ENCODE results near the gene RAB6A. TPM values are rescaled to one million over a fixed set of nuclear protein-coding genes. Genes with fewer than 3 reads are reported as not detected.

RAB6A gene
- total and polyA plus RNA-seq, 10 of the 15 experiments (the other 5 are each of a cell fraction or from before 2014, with no cell fraction given), result 9.8 to 107 (median 34.1) TPM

DNA sequence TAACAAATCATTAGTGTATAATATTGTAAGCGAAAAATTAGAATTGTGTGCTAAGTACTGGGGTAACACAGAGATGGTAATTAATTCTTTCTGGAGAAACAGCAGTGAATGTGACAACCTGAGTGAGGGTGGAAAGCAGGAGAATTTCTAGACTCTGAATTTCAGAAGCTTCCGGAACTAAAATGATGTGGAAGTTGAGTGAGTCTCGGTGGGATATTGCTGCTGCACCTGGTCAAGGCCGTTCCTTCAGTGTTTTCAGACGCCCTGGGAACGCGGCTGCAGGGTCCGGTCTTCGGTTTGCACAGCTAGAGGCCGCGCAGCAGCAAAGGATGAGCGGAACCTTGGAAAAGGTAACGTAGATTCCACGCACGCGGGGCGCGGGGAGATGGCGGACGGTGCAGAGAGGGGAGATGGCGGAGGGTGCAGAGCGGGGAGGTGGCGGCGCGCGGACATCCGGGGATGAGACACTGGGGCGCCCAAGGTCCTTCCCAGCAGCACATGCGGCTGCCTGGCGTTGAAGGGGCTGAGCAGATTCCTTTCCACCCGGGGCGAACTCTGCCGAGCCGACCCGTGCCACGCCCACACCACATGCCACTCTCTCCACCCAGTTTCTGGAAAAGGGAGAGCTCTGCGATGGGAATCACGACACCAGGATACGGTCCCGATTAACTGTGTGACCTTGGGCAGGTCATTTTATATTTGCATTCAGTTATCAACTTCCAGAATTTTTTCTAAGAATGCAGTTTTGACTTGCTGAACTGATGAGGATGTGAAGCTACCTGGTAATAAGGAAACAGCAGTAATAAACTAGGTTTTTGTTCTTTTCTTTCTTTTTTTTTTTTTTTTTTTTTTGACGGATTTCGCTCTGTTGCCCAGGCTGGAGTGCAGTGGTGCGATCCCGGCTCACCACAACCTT lies 27.0 kb upstream of the RAB6A start, which contains the start of gene MRPL48 (continued):
- TF ChIP-seq, protein P1, sequence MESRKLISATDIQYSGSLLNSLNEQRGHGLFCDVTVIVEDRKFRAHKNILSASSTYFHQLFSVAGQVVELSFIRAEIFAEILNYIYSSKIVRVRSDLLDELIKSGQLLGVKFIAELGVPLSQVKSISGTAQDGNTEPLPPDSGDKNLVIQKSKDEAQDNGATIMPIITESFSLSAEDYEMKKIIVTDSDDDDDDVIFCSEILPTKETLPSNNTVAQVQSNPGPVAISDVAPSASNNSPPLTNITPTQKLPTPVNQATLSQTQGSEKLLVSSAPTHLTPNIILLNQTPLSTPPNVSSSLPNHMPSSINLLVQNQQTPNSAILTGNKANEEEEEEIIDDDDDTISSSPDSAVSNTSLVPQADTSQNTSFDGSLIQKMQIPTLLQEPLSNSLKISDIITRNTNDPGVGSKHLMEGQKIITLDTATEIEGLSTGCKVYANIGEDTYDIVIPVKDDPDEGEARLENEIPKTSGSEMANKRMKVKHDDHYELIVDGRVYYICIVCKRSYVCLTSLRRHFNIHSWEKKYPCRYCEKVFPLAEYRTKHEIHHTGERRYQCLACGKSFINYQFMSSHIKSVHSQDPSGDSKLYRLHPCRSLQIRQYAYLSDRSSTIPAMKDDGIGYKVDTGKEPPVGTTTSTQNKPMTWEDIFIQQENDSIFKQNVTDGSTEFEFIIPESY (IDR thresholded peaks at IDR 0.05), result peak; percentile 49; the same call in 1 of the 2 replicates
- no peak for TF ChIP-seq ZZZ3 (IDR thresholded peaks at IDR 0.05; ENCODE audit: control insufficient read depth, insufficient read length, low read depth)
- TF ChIP-seq CBFB (IDR thresholded peaks at IDR 0.05; ENCODE audit: low read depth), result peak; percentile 75; the same call in 1 of the 2 replicates
- peak; percentile 53 for TF ChIP-seq EED (IDR thresholded peaks at IDR 0.05; ENCODE audit: low read depth)
- TF ChIP-seq, protein P2, sequence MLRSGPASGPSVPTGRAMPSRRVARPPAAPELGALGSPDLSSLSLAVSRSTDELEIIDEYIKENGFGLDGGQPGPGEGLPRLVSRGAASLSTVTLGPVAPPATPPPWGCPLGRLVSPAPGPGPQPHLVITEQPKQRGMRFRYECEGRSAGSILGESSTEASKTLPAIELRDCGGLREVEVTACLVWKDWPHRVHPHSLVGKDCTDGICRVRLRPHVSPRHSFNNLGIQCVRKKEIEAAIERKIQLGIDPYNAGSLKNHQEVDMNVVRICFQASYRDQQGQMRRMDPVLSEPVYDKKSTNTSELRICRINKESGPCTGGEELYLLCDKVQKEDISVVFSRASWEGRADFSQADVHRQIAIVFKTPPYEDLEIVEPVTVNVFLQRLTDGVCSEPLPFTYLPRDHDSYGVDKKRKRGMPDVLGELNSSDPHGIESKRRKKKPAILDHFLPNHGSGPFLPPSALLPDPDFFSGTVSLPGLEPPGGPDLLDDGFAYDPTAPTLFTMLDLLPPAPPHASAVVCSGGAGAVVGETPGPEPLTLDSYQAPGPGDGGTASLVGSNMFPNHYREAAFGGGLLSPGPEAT (IDR thresholded peaks at IDR 0.05; ENCODE audit: low read depth), result peak; percentile 100
- TF ChIP-seq SPI1 (IDR thresholded peaks at IDR 0.05; ENCODE audit: borderline replicate concordance, insufficient read depth, low read depth, low read length), result no peak
- no peak for TF ChIP-seq BMI1 (IDR thresholded peaks at IDR 0.05; ENCODE audit: borderline replicate concordance)
- TF ChIP-seq MAX (IDR thresholded peaks at IDR 0.05; ENCODE audit: low read depth, low read length), result peak; percentile 75; the same call in 1 of the 2 replicates
- TF ChIP-seq BCLAF1 (IDR thresholded peaks at IDR 0.05), result no peak
- TF ChIP-seq NFYA (IDR thresholded peaks at IDR 0.05; ENCODE audit: borderline replicate concordance, low read depth, low read length), result no peak
- peak; percentile 73; the same call in 1 of the 2 replicates for TF ChIP-seq DPF2 (IDR thresholded peaks at IDR 0.05)
- TF ChIP-seq ELK1 (IDR thresholded peaks at IDR 0.05; ENCODE audit: low read depth, low read length), result peak; percentile 32; the same call in 1 of the 2 replicates
- TF ChIP-seq MXI1 (IDR thresholded peaks at IDR 0.05; ENCODE audit: low read depth, low read length), result peak; percentile 95
- TF ChIP-seq, protein P3, sequence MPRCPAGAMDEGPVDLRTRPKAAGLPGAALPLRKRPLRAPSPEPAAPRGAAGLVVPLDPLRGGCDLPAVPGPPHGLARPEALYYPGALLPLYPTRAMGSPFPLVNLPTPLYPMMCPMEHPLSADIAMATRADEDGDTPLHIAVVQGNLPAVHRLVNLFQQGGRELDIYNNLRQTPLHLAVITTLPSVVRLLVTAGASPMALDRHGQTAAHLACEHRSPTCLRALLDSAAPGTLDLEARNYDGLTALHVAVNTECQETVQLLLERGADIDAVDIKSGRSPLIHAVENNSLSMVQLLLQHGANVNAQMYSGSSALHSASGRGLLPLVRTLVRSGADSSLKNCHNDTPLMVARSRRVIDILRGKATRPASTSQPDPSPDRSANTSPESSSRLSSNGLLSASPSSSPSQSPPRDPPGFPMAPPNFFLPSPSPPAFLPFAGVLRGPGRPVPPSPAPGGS (IDR thresholded peaks at IDR 0.05; ENCODE audit: borderline replicate concordance, insufficient read depth, low read depth, low read length, poor library complexity, severe bottlenecking), result no peak
- TF ChIP-seq ATF7 (IDR thresholded peaks at IDR 0.05; ENCODE audit: low read depth), result peak; percentile 74; the same call in 1 of the 2 replicates
- TF ChIP-seq SIX5 (IDR thresholded peaks at IDR 0.05; ENCODE audit: low read depth, low read length, severe bottlenecking), result peak; percentile 49
- peak; percentile 14 for TF ChIP-seq USF1 (IDR thresholded peaks at IDR 0.05; ENCODE audit: borderline replicate concordance, extremely low read length, insufficient read depth, low read depth, low read length)

Measured in GM12878 (cell line).